Motor neuron (in vitro differentiated cells): ENCODE data around the gene TMEM63B. TPM values are rescaled to one million over a fixed set of nuclear protein-coding genes. Genes with fewer than 3 reads are reported as not detected.

Source experiments
- ATAC-seq, 8 experiments: fragments of 200-7000 bp; cut with Tn5 transposase; replicated peaks in 6 of 8; 2 replicates each; pipeline ENCODE4 v1.8.0; 2021; ENCODE audit warnings: mild to moderate bottlenecking in 8 of 8, moderate library complexity in 8 of 8
- H3K27ac ChIP-seq, 2 donors: fragments of 250-450 bp; sonication (Bioruptor Pico); 2 replicates each; pipeline ENCODE4 v1.9.0; 2021; ENCODE audit warnings: antibody characterized with exemption in 2 of 2, mild to moderate bottlenecking in 2 of 2, moderate library complexity in 1 of 2
- H3K4me1 ChIP-seq, 2 donors: fragments of 250-450 bp; sonication (Bioruptor Pico); replicated peaks in 1 of 2; 2 replicates each; pipeline ENCODE4 v1.6.1; 2021; ENCODE audit warnings: antibody characterized with exemption in 2 of 2, mild to moderate bottlenecking in 2 of 2, moderate library complexity in 1 of 2
- H3K4me3 ChIP-seq, 5 donors: fragments of 250-450 bp; sonication (Bioruptor Pico); 2 replicates each; pipeline ENCODE4 v1.9.0; 2021; ENCODE audit warnings: antibody characterized with exemption in 5 of 5, mild to moderate bottlenecking in 5 of 5, moderate library complexity in 4 of 5
- WGBS, 10 experiments: fragments of 450-650 bp; shearing (Covaris generic); methylation state at CpG; one replicate each; pipeline ENCODE4 v1.0.0; 2022; 5-methylcytosine and 5-hydroxymethylcytosine counted together
- in situ Hi-C, 9 experiments: fragments of 400-800 bp; cut with MboI; loops; one replicate each; pipeline ENCODE4 v1.15.0; 2021; ENCODE audit warnings: low sequenced_read_pairs in 9 of 9, low pct_unique_long_range_greater_than_20kb in 2 of 9; ENCODE audit not compliant: unreplicated experiment in 9 of 9
- total RNA-seq, 8 experiments: library from RNA; unstranded; fragments of 300-600 nt; gene quantifications; 2 replicates each; pipeline versions ENCODE4 v1.2.3 to v1.2.4, GENCODE V29; 2022

The TMEM63B gene
- 10 to 100 TPM; 29.1 to 51.4 (median 38.5) TPM for total RNA-seq

- Histone ChIP-seq H3K4me3 (peak within 1 kb of the TSS; percentile 68 to 94 (median 85)), H3K4me1 (peaks cover 29 to 31% of the 10 kb centered on the region in 2 donors), H3K27ac (peak within 1 kb of the TSS; percentile 71 to 92)
- WGBS, 10 experiments = no CpG with 5 or more reads among the region's 80 CpGs
- in situ Hi-C loops = no loop called here
- peak; percentile 82 to 90 (median 88) for ATAC-seq
These were observed at the start of gene TMEM63B, which contains the start of gene MRPL14 for GRCh38 chr6:44127186-44128019. TSS of gene TMEM63B (plus strand) at chr6:44127554. CDS start at chr6:44134585, 7,031 bp downstream. TSS of gene MRPL14 (minus strand) at chr6:44127452. CDS start at chr6:44116611, 10,841 bp downstream.

- in situ Hi-C loops = loop anchor here in 8 of 9 experiments (10.0 to 25.0 kb wide), 5 partner anchors 304 to 416 kb away; partner anchors contain the start of gene VEGFA (in 3 of the 8)
- H3K4me1 ChIP-seq = peaks cover 40 to 50% of the 10 kb centered on the region in 2 donors
- H3K27ac ChIP-seq = no peak overlapping the region
- 84 to 100% (median 100%) methylated on average over 1 to 5 of the region's 6 CpGs; no CpG with 5 or more reads in 2 of the 10 experiments for WGBS, 10 experiments
- ATAC-seq = no peak
- no peak overlapping the region for H3K4me3 ChIP-seq
These were observed 49.0 kb upstream of the TMEM63B start for GRCh38 chr6:44078219-44078826.

- H3K4me3 ChIP-seq = no peak overlapping the region
- in situ Hi-C loops = loop anchor here in 8 of 9 experiments (10.0 to 25.0 kb wide), 5 partner anchors 304 to 417 kb away; partner anchors contain the start of gene VEGFA (in 3 of the 8)
- ATAC-seq = peak; percentile 33 to 62 (median 40)
- WGBS, 10 experiments = 0 to 100% (median 15%) methylated on average over 1 to 4 of the region's 8 CpGs; no CpG with 5 or more reads in 1 of the 10 experiments
- peaks cover 34 to 43% of the 10 kb centered on the region in 2 donors for H3K4me1 ChIP-seq
- H3K27ac ChIP-seq = no peak overlapping the region
These were observed 48.3 kb upstream of the TMEM63B start for GRCh38 chr6:44078827-44079671.

- 0 to 83% (median 60%) methylated on average over 1 to 3 of the region's 3 CpGs; no CpG with 5 or more reads in 6 of the 10 experiments for WGBS, 10 experiments
- no peak overlapping the region for H3K27ac ChIP-seq
- in situ Hi-C loops = loop anchor here in 8 of 9 experiments (10.0 to 25.0 kb wide), 5 partner anchors 305 to 417 kb away; partner anchors contain the start of gene VEGFA (in 4 of the 8)
- no peak overlapping the region for H3K4me3 ChIP-seq
- ATAC-seq = no peak
- H3K4me1 ChIP-seq = peaks cover 28 to 40% of the 10 kb centered on the region in 2 donors
These were observed 47.7 kb upstream of the TMEM63B start for GRCh38 chr6:44079672-44080071.

GRCh38 chr6:44080561-44081521 lies 46.5 kb upstream of the TMEM63B start:
- in situ Hi-C loops = loop anchor here in 6 of 9 experiments (10.0 to 25.0 kb wide), 3 partner anchors 306 to 419 kb away; partner anchors contain the start of gene VEGFA (in 3 of the 6)
- no peak overlapping the region for H3K4me3 ChIP-seq
- no peak overlapping the region for H3K27ac ChIP-seq
- 40 to 100% (median 75%) methylated on average over 2 to 5 of the region's 11 CpGs; no CpG with 5 or more reads in 6 of the 10 experiments for WGBS, 10 experiments
- H3K4me1 ChIP-seq = peaks cover 19 to 33% of the 10 kb centered on the region in 2 donors
- ATAC-seq = no peak

GRCh38 chr6:44081753-44082152 lies 45.6 kb upstream of the TMEM63B start:
- H3K4me3 ChIP-seq = no peak overlapping the region
- ATAC-seq = no peak
- H3K4me1 ChIP-seq = peaks cover 10 to 24% of the 10 kb centered on the region in 2 donors
- in situ Hi-C loops = loop anchor here in 6 of 9 experiments (10.0 to 25.0 kb wide), 3 partner anchors 307 to 419 kb away; partner anchors contain the start of gene VEGFA (in 3 of the 6)
- 70 to 100% (median 92%) methylated on average over 1 to 2 of the region's 6 CpGs; no CpG with 5 or more reads in 7 of the 10 experiments for WGBS, 10 experiments
- no peak overlapping the region for H3K27ac ChIP-seq

GRCh38 chr6:44082872-44083321 lies 44.5 kb upstream of the TMEM63B start:
- no peak overlapping the region for H3K4me3 ChIP-seq
- H3K27ac ChIP-seq = no peak overlapping the region
- peaks cover 2 to 13% of the 10 kb centered on the region in 2 donors for H3K4me1 ChIP-seq
- in situ Hi-C loops = loop anchor here in 6 of 9 experiments (10.0 to 25.0 kb wide), 3 partner anchors 308 to 421 kb away; partner anchors contain the start of gene VEGFA (in 3 of the 6)
- ATAC-seq = no peak
- 67 to 100% (median 82%) methylated on average over 1 to 2 of the region's 8 CpGs; no CpG with 5 or more reads in 6 of the 10 experiments for WGBS, 10 experiments

- 50 to 100% (median 75%) methylated on average over 1 to 8 of the region's 13 CpGs; no CpG with 5 or more reads in 5 of the 10 experiments for WGBS, 10 experiments
- Histone ChIP-seq H3K4me3 (no peak overlapping the region), H3K27ac (no peak overlapping the region), H3K4me1 (peaks cover 2 to 6% of the 10 kb centered on the region in 2 donors)
- peak; percentile 41 to 82 (median 68) for ATAC-seq
- in situ Hi-C loops = loop anchor here in 6 of 9 experiments (10.0 to 25.0 kb wide), 3 partner anchors 310 to 422 kb away; partner anchors contain the start of gene VEGFA (in 3 of the 6)
These were observed 42.9 kb upstream of the TMEM63B start for GRCh38 chr6:44084231-44085014.

- ATAC-seq = no peak
- in situ Hi-C loops = loop anchor here in 6 of 9 experiments (10.0 to 25.0 kb wide), 3 partner anchors 310 to 423 kb away; partner anchors contain the start of gene VEGFA (in 3 of the 6)
- Histone ChIP-seq H3K27ac (no peak overlapping the region), H3K4me3 (no peak overlapping the region), H3K4me1 (peaks cover 2 to 6% of the 10 kb centered on the region in 2 donors)
- 0 to 100% (median 86%) methylated on average over 1 to 2 of the region's 2 CpGs; no CpG with 5 or more reads in 3 of the 10 experiments for WGBS, 10 experiments
These were observed 42.1 kb upstream of the TMEM63B start for GRCh38 chr6:44085219-44085618.

GRCh38 chr6:44086931-44087574 lies 40.3 kb upstream of the TMEM63B start:
- peaks cover 2 to 6% of the 10 kb centered on the region in 2 donors for H3K4me1 ChIP-seq
- in situ Hi-C loops = loop anchor here in 6 of 9 experiments (10.0 to 25.0 kb wide), 3 partner anchors 312 to 425 kb away; partner anchors contain the start of gene VEGFA (in 3 of the 6)
- no peak overlapping the region for H3K27ac ChIP-seq
- peak; percentile 23 to 74 (median 56) for ATAC-seq
- 17 to 100% (median 52%) methylated on average over 1 to 5 of the region's 9 CpGs; no CpG with 5 or more reads in 3 of the 10 experiments for WGBS, 10 experiments
- no peak overlapping the region for H3K4me3 ChIP-seq
